Measurements from ENCODE around the gene CD207.
"Not testable (repeated sequence)": the region's sequence is repeated elsewhere in the genome, so short reads cannot be mapped to it uniquely, and the experiment has no call there.

CD207 gene

GRCh38 chr2:70835643-70836042 lies at the start of gene CD207:
Gene CD207, minus strand, starts transcription at chr2:70835816. Its CDS starts 40 bp downstream, at chr2:70835776.
- DNase-seq (ENCODE audit: low read depth in 2 of 2) = no peak

- DNase-seq (ENCODE audit: low read depth in 2 of 2) = not testable (repeated sequence)
Measured at GRCh38 chr2:70878543-70878942, 42.9 kb upstream of the CD207 start.

- DNase-seq (ENCODE audit: low read depth in 2 of 2) = not testable (repeated sequence)
Measured at GRCh38 chr2:70876138-70876537, 40.5 kb upstream of the CD207 start.

GRCh38 chr2:70873541-70873940 lies 37.9 kb upstream of the CD207 start:
- no peak for DNase-seq (ENCODE audit: low read depth in 2 of 2)

- DNase-seq (ENCODE audit: low read depth in 2 of 2) = peak; percentile 62 to 69
Measured at GRCh38 chr2:70871398-70872211, 36.0 kb upstream of the CD207 start.

GRCh38 chr2:70870790-70871189 lies 35.2 kb upstream of the CD207 start:
- DNase-seq (ENCODE audit: low read depth in 2 of 2) = no peak

GRCh38 chr2:70868970-70869369 lies 33.4 kb upstream of the CD207 start:
- DNase-seq (ENCODE audit: low read depth in 2 of 2) = no peak

GRCh38 chr2:70861777-70862625 lies 26.4 kb upstream of the CD207 start:
- DNase-seq (ENCODE audit: low read depth in 2 of 2) = peak; percentile 38 to 44

GRCh38 chr2:70855667-70856066 lies 20.1 kb upstream of the CD207 start:
- no peak for DNase-seq (ENCODE audit: low read depth in 2 of 2)

GRCh38 chr2:70854411-70854810 lies 18.8 kb upstream of the CD207 start:
- no peak for DNase-seq (ENCODE audit: low read depth in 2 of 2)

- no peak for DNase-seq (ENCODE audit: low read depth in 2 of 2)
Measured at GRCh38 chr2:70852824-70853223, 17.2 kb upstream of the CD207 start.

- DNase-seq (ENCODE audit: low read depth in 2 of 2) = peak; percentile 15 to 19
Measured at GRCh38 chr2:70851704-70852103, 16.1 kb upstream of the CD207 start.

GRCh38 chr2:70850925-70851324 lies 15.3 kb upstream of the CD207 start:
- DNase-seq (ENCODE audit: low read depth in 2 of 2) = no peak

- DNase-seq (ENCODE audit: low read depth in 2 of 2) = no peak
Measured at GRCh38 chr2:70842401-70842800, 6.8 kb upstream of the CD207 start.

GRCh38 chr2:70837980-70838925 lies 2.6 kb upstream of the CD207 start:
- no peak for DNase-seq (ENCODE audit: low read depth in 2 of 2)

- no peak for DNase-seq (ENCODE audit: low read depth in 2 of 2)
Measured at GRCh38 chr2:70834881-70835280, 735 bp downstream of the CD207 start.

- no peak for DNase-seq (ENCODE audit: low read depth in 2 of 2)
Measured at GRCh38 chr2:70834106-70834505, 1.5 kb downstream of the CD207 start.

- no peak for DNase-seq (ENCODE audit: low read depth in 2 of 2)
Measured at GRCh38 chr2:70833246-70833645, 2.4 kb downstream of the CD207 start.

GRCh38 chr2:70832386-70832785 lies 3.2 kb downstream of the CD207 start:
- no peak for DNase-seq (ENCODE audit: low read depth in 2 of 2)

- DNase-seq (ENCODE audit: low read depth in 2 of 2) = no peak
Measured at GRCh38 chr2:70831861-70832260, 3.8 kb downstream of the CD207 start.

- no peak for DNase-seq (ENCODE audit: low read depth in 2 of 2)
Measured at GRCh38 chr2:70830366-70830765, 5.2 kb downstream of the CD207 start.

- DNase-seq (ENCODE audit: low read depth in 2 of 2) = no peak
Measured at GRCh38 chr2:70829916-70830315, 5.7 kb downstream of the CD207 start.

Data from stimulated activated CD8-positive, alpha-beta memory T cell treated with anti-CD3 and anti-CD28 coated beads, Interleukin-15, amount 100 ng/mL, for 48 hours (primary cell).